ENCODE results near the gene KCNMA1. TPM values are rescaled to one million over a fixed set of nuclear protein-coding genes. Genes with fewer than 3 reads are reported as not detected.

The KCNMA1 gene
- total RNA-seq, 4 donors from 2014 or later = 4.6 to 10.5 (median 7.8) TPM

DNA sequence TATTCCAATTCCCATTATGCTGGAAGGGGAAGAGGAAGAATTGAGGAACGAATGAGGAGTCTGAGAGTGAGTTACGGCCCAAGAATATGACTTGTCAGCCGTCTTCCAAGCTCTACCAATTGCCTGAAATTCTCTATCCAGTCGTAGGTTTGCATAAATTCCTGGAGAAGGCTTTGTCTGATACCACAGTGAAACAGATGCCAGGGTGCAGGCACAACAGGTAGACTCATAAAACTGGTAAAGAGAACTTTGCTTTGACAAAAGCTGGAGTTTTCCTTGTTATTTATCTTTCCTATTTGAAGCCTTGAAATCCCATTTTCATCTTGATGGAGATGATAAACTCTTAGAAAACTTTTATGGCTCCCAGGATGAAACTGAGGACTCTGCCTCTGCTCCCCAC is 251.2 kb downstream of the KCNMA1 start:
- Histone ChIP-seq H3K27me3 (peaks cover 18% of the 10 kb centered on the region), H3K4me1 (peaks cover 2% of the 10 kb centered on the region), H3K27ac (no peak overlapping the region), H3K36me3 (no peaks in the 10 kb centered on the region), H3K4me3 (no peak overlapping the region), H3K9me3 (no peaks in the 10 kb centered on the region)
- DNase-seq (ENCODE audit: low spot score in 2 of 2) = peak in 1 of 2 donors; percentile 3
- TF ChIP-seq POLR2AphosphoS5 (IDR thresholded peaks at IDR 0.05) = no peak
- TF ChIP-seq, protein P1, sequence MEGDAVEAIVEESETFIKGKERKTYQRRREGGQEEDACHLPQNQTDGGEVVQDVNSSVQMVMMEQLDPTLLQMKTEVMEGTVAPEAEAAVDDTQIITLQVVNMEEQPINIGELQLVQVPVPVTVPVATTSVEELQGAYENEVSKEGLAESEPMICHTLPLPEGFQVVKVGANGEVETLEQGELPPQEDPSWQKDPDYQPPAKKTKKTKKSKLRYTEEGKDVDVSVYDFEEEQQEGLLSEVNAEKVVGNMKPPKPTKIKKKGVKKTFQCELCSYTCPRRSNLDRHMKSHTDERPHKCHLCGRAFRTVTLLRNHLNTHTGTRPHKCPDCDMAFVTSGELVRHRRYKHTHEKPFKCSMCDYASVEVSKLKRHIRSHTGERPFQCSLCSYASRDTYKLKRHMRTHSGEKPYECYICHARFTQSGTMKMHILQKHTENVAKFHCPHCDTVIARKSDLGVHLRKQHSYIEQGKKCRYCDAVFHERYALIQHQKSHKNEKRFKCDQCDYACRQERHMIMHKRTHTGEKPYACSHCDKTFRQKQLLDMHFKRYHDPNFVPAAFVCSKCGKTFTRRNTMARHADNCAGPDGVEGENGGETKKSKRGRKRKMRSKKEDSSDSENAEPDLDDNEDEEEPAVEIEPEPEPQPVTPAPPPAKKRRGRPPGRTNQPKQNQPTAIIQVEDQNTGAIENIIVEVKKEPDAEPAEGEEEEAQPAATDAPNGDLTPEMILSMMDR (IDR thresholded peaks at IDR 0.05) = no peak
- TF ChIP-seq POLR2A (IDR thresholded peaks at IDR 0.05) = no peak
- no peak for TF ChIP-seq EP300 (IDR thresholded peaks at IDR 0.05)
- WGBS = 56% methylated on average over 4 of the region's 4 CpGs

DNA sequence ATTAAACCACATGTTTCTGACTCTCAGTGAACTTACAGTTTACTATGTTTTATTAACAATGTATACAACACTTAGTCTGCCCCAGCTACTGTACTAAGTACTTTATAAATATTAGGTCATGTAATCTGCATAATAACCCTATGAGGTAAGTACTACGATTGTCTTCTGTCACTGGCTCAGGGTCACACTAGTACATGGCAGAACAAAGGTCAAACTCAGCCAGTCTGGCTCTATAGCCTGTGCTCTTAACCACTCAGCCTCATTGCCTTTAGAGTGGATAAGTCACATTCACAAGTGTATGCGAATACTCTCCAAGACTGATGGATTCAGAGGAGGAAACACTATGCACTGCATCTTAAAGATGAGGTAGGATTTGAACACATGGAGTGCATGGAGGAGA is 252.3 kb downstream of the KCNMA1 start:
- Histone ChIP-seq H3K9me3 (no peaks in the 10 kb centered on the region), H3K27me3 (peaks cover 18% of the 10 kb centered on the region), H3K27ac (no peak overlapping the region), H3K36me3 (no peaks in the 10 kb centered on the region), H3K4me3 (no peak overlapping the region), H3K4me1 (no peaks in the 10 kb centered on the region)
- WGBS = 94% methylated on average over 2 of the region's 2 CpGs
- no peak for TF ChIP-seq POLR2AphosphoS5 (IDR thresholded peaks at IDR 0.05)
- no peak for TF ChIP-seq POLR2A (IDR thresholded peaks at IDR 0.05)
- no peak for TF ChIP-seq EP300 (IDR thresholded peaks at IDR 0.05)
- TF ChIP-seq, protein P1 (IDR thresholded peaks at IDR 0.05) = no peak
- DNase-seq (ENCODE audit: low spot score in 2 of 2) = no peak

DNA sequence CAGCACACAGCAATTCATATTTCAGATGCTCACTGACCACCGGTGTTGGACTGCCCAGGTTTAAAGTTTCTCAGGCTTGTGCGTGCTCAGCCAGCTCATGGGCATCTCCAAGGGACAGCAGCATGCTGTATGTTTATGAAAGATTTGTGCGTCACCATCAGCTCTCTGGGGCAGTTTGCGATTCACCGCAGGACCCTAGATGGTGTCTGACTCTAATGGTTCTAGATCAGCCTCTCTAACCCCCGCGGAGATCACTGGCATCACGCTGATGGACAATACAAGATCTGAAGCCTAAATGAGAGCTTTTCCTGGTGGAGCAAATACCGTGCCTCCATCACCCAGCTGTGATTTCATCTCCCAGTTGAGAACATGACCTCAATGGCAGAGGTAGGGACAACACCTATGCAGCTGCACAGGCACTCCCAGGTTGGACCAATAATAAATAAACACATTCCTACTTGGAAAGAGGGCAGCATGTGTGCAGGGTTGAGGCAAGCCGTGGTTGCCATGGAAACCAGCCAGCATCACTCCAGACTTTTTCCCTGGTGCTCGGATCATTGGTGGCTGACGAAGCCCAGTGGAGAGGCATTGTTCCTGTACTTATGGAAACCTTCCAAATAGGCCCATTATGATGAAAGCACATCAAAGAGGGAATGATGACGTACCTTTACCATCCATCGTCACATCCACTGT is 253.6 kb downstream of the KCNMA1 start:
- TF ChIP-seq, protein P1 (IDR thresholded peaks at IDR 0.05) = no peak
- TF ChIP-seq POLR2A (IDR thresholded peaks at IDR 0.05) (no peak), POLR2AphosphoS5 (IDR thresholded peaks at IDR 0.05) (no peak), EP300 (IDR thresholded peaks at IDR 0.05) (no peak)
- Histone ChIP-seq H3K27ac (no peak overlapping the region), H3K36me3 (no peaks in the 10 kb centered on the region), H3K4me1 (no peaks in the 10 kb centered on the region), H3K4me3 (no peak overlapping the region), H3K27me3 (peaks cover 13% of the 10 kb centered on the region), H3K9me3 (no peaks in the 10 kb centered on the region)
- WGBS = 82% methylated on average over 14 of the region's 14 CpGs
- DNase-seq (ENCODE audit: low spot score in 2 of 2) = no peak

DNA sequence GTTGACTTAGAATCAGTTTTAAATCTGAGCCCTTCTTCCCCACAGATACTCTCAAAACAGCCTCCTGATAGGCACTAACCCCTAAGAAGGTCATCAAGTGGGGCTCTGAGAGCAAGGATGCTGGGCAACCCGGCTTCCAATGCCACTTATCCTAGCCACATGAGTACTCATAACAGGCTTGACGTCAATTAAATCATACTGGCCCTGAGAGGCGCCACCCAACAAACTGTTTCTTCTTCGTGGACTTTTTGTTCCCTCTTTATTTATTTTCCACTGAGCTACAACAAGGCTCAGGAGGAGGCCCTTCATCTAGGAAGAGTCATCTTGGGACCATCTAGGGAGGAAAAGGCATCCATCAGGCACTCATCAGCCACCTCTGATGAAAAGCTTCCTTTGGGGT is 255.9 kb downstream of the KCNMA1 start:
- Histone ChIP-seq H3K4me1 (no peaks in the 10 kb centered on the region), H3K36me3 (no peaks in the 10 kb centered on the region), H3K27me3 (peaks cover 12% of the 10 kb centered on the region), H3K4me3 (no peak overlapping the region), H3K27ac (no peak overlapping the region), H3K9me3 (no peaks in the 10 kb centered on the region)
- DNase-seq (ENCODE audit: low spot score in 2 of 2) = no peak
- TF ChIP-seq EP300 (IDR thresholded peaks at IDR 0.05) (no peak), POLR2AphosphoS5 (IDR thresholded peaks at IDR 0.05) (no peak), POLR2A (IDR thresholded peaks at IDR 0.05) (no peak)
- TF ChIP-seq, protein P1 (IDR thresholded peaks at IDR 0.05) = no peak
- 94% methylated on average over 4 of the region's 4 CpGs for WGBS

DNA sequence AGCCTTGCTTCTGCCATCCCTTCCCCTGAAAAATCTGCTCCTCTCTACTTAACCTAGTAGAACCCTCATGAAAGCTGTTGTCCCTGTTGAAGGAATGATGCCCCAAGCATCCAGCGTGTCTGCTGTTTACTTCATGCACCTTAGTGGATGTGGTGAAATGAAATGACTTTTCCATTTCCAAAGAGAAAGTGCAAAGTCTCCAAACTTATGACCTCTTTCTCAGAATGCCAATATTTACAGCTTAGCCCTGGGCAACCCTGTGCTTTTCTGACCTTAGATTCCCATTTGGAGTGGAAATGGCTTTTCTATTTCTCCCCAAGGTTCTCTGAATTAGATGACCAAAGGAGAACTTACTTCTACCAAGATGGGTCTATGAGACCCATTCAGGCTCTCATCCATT is 256.9 kb downstream of the KCNMA1 start:
- no peak for DNase-seq (ENCODE audit: low spot score in 2 of 2)
- 91% methylated on average over 1 of the region's 1 CpG for WGBS

More for the DNA sequence above, 256.9 kb downstream of the KCNMA1 start:
- Histone ChIP-seq H3K4me1 (no peaks in the 10 kb centered on the region), H3K27me3 (peaks cover 9% of the 10 kb centered on the region), H3K4me3 (no peak overlapping the region), H3K36me3 (no peaks in the 10 kb centered on the region), H3K9me3 (no peaks in the 10 kb centered on the region), H3K27ac (no peak overlapping the region)
- no peak for TF ChIP-seq POLR2A (IDR thresholded peaks at IDR 0.05)
- TF ChIP-seq, protein P1 (IDR thresholded peaks at IDR 0.05) = no peak
- no peak for TF ChIP-seq POLR2AphosphoS5 (IDR thresholded peaks at IDR 0.05)
